ENCODE measurements around the gene GARS1.
"Not testable (repeated sequence)": the region's sequence is repeated elsewhere in the genome, so short reads cannot be mapped to it uniquely, and the experiment has no call there.

Gene GARS1

DNA sequence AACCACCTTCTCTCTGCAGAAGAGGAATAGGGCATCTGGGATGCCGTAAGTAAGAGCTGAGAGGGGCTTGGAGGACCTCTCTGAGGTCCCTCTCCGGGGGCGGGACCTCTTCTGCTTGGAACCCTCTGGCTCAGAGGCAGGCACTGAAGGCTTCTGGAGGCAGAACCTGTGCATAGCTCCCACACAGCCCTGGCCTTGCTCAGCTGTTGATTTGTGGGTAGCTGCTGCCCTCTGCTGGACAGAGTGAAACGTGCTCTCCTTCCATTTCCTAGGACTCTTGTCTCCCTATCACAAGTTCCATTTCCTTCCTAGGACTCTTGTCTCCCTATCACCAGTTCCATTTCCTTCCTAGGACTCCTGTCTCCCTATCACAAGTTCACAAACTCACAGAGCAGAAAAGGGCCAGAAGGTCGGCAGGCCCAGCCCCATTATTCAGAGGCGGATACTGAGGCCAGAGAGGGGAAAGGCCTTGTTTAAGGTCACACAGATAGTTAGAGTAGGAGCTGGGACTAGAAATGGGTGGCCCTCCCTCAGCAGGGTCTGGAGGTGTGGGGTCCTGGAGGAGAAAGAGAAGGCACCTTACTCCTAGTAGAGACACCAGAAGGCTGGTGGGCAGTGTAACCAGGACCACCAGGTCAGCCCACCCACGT lies 30.3 kb upstream of the GARS1 start:
- peak; percentile 66 for DNase-seq (ENCODE audit: low read depth, low spot score)
- H3K9ac ChIP-seq (ENCODE audit: insufficient read length) = no peak overlapping the region
- H3K9me3 ChIP-seq (ENCODE audit: low read depth, low read length) = no peaks in the 10 kb centered on the region
- TF ChIP-seq EZH2 (IDR thresholded peaks at IDR 0.05) = no peak
- peak; percentile 7 for TF ChIP-seq FOXP2 (optimal IDR thresholded peaks at IDR 0.05; ENCODE audit: control extremely low read depth, extremely low read length, insufficient read depth)
- H3K4me3 ChIP-seq = no peak overlapping the region
- H3K36me3 ChIP-seq (ENCODE audit: insufficient read depth, low read length) = no peaks in the 10 kb centered on the region
- H3K27ac ChIP-seq = no peak overlapping the region

DNA sequence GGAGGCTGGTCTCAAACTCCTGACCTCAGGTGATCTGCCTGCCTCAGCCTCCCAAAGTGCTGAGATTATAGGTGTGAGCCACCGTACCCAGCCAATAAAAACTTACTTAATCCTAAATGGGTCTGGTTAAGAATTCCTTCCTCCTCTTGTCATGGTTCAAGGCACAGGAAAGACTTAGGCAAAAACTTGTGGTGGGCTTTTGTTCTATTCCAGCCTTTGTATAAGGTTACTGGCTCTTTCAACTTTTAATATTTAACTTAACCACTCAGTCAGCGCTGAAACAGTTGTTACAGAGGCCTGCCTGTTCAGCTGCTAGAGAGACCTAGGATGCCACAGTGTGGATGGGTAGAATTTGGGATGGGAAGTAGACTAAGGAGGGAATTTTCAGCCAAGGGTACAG lies 28.1 kb upstream of the GARS1 start:
- no peak overlapping the region for H3K4me3 ChIP-seq
- H3K9ac ChIP-seq (ENCODE audit: insufficient read length) = no peak overlapping the region
- no peak overlapping the region for H3K27ac ChIP-seq
- H3K36me3 ChIP-seq (ENCODE audit: insufficient read depth, low read length) = peaks cover 8% of the 10 kb centered on the region; the same call in 1 of the 2 replicates
- H3K9me3 ChIP-seq (ENCODE audit: low read depth, low read length) = no peaks in the 10 kb centered on the region
- no peak for DNase-seq (ENCODE audit: low read depth, low spot score)
- TF ChIP-seq EZH2 (IDR thresholded peaks at IDR 0.05) (no peak), POLR2AphosphoS5 (IDR thresholded peaks at IDR 0.05; ENCODE audit: borderline replicate concordance, low read depth, low read length) (no peak), FOXP2 (optimal IDR thresholded peaks at IDR 0.05; ENCODE audit: control extremely low read depth, extremely low read length, insufficient read depth) (no peak)

DNA sequence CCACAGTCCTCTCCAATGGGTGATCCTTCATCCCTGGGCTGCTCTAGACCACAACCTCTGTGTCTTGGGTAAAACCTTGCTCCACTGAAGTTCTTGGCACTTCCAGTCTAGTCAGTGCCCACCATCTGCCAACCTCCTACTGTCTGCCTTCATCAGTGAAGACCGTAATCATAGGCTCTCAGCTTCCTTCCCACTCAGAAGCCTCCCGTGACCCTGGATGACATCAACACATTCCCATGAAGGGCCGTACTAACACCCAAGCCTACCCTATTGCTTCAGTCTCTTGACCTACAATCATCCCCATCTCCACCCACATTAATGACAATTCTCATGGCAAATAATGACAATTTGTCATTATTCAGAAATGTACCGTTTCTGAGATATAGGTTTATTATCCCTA lies 27.6 kb upstream of the GARS1 start:
- Histone ChIP-seq H3K27ac (no peak overlapping the region), H3K4me3 (no peak overlapping the region), H3K36me3 (ENCODE audit: insufficient read depth, low read length) (peaks cover 8% of the 10 kb centered on the region; the same call in 1 of the 2 replicates), H3K9me3 (ENCODE audit: low read depth, low read length) (no peaks in the 10 kb centered on the region), H3K9ac (ENCODE audit: insufficient read length) (no peak overlapping the region)
- no peak for DNase-seq (ENCODE audit: low read depth, low spot score)
- no peak for TF ChIP-seq FOXP2 (optimal IDR thresholded peaks at IDR 0.05; ENCODE audit: control extremely low read depth, extremely low read length, insufficient read depth)
- TF ChIP-seq EZH2 (IDR thresholded peaks at IDR 0.05) = no peak
- no peak for TF ChIP-seq POLR2AphosphoS5 (IDR thresholded peaks at IDR 0.05; ENCODE audit: borderline replicate concordance, low read depth, low read length)

DNA sequence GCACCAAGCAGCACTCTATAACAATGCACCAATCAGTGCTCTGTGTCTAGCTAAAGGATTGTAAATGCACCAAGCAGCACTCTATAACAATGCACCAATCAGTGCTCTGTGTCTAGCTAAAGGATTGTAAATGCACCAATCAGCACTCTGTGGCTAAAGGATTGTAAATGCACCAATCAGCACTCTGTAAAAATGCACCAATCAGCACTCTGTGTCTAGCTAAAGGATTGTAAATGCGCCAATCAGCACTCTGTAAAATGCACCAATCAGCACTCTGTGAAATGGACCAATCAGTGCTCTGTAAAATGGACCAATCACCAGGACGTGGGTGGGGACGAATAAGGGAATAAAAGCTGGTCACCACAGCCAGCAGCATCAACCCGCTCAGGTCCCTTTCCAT lies 24.4 kb upstream of the GARS1 start:
- not testable (repeated sequence) for H3K9me3 ChIP-seq (ENCODE audit: low read depth, low read length); H3K9ac ChIP-seq (ENCODE audit: insufficient read length); DNase-seq (ENCODE audit: low read depth, low spot score); H3K4me3 ChIP-seq; H3K27ac ChIP-seq
- H3K36me3 ChIP-seq (ENCODE audit: insufficient read depth, low read length) = peaks cover 24% of the 10 kb centered on the region; the same call in 1 of the 2 replicates

DNA sequence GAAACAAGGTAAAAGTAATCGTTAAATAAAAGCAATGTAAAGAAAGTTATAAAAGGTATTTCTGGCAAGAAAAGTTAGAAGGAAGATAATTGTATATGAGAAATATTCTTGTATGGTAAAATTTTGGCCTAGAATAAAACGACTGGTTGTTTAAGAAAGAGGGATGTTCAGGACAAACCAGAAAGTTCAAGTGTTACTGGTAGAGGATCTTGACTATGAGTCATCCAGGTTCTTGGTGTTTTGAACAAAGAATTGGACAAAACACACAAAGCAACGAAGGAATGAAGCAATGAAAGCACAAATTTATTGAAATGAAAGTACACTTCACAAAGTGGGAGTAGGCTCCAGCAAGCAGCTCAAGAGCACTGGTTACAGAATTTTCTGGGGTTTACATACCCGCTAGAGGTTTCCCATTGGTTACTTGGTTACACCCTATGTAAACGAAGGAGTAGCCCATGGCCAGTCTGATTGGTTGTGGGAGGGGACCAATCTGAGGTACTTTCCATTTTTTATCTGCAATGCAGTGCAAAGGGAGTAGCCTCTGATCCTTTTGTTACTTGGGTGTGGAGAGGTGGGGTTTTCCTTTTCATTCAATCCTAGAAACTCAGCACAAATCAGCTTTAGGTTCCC lies 22.4 kb upstream of the GARS1 start:
- no peak overlapping the region for H3K27ac ChIP-seq
- TF ChIP-seq EZH2 (IDR thresholded peaks at IDR 0.05) (no peak), POLR2AphosphoS5 (IDR thresholded peaks at IDR 0.05; ENCODE audit: borderline replicate concordance, low read depth, low read length) (no peak), FOXP2 (optimal IDR thresholded peaks at IDR 0.05; ENCODE audit: control extremely low read depth, extremely low read length, insufficient read depth) (no peak)

DNA sequence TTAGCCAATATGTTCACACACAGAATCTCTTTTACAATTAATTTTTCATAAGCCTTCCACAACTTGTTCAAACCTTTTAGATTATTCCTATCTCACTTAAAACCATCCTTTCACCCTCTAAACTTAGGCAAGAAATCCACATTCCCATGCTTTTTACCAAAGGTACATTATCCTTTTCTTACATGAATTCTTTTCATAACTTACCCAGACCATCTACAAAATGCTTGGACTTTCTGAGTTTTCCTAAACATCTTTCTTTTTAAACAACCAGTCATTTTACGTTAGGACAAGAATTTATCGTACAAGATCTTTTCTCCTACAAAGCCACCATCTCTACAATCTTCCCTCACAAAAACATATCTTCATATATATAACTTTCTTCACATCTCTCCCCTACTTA lies 18.8 kb upstream of the GARS1 start:
- Histone ChIP-seq H3K36me3 (ENCODE audit: insufficient read depth, low read length) (peaks cover 58% of the 10 kb centered on the region; the same call in 1 of the 2 replicates), H3K27ac (no peak overlapping the region), H3K4me3 (no peak overlapping the region), H3K9ac (ENCODE audit: insufficient read length) (no peak overlapping the region), H3K9me3 (ENCODE audit: low read depth, low read length) (peaks cover 10% of the 10 kb centered on the region; the same call in 1 of the 2 replicates)
- TF ChIP-seq POLR2AphosphoS5 (IDR thresholded peaks at IDR 0.05; ENCODE audit: borderline replicate concordance, low read depth, low read length) (no peak), EZH2 (IDR thresholded peaks at IDR 0.05) (no peak), FOXP2 (optimal IDR thresholded peaks at IDR 0.05; ENCODE audit: control extremely low read depth, extremely low read length, insufficient read depth) (no peak)
- DNase-seq (ENCODE audit: low read depth, low spot score) = no peak

More for the DNA sequence above, 22.4 kb upstream of the GARS1 start:
- H3K36me3 ChIP-seq (ENCODE audit: insufficient read depth, low read length) = peaks cover 35% of the 10 kb centered on the region; the same call in 1 of the 2 replicates
- peaks cover 10% of the 10 kb centered on the region; the same call in 1 of the 2 replicates for H3K9me3 ChIP-seq (ENCODE audit: low read depth, low read length)
- H3K4me3 ChIP-seq = no peak overlapping the region
- no peak for DNase-seq (ENCODE audit: low read depth, low spot score)
- no peak overlapping the region for H3K9ac ChIP-seq (ENCODE audit: insufficient read length)

DNA sequence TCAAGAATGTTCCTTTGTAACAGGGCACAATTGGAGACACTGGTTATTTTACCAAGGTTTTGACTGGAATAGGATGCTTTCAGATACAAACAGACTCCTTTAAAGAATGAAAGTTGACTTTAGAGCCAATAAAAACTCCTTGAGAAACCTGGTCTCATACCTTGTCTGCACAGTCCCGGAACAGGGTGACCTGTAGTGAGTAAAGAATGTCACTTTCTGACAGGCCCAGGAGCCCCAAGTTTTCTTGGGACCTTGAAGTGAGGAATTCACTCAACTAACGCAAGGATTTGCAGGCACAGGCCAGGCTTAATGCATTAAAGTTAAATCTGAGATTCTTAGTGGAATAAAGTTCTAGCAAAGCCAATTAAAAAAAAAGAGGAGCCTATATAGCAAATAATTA lies 11.5 kb upstream of the GARS1 start:
- TF ChIP-seq POLR2AphosphoS5 (IDR thresholded peaks at IDR 0.05; ENCODE audit: borderline replicate concordance, low read depth, low read length) (no peak), EZH2 (IDR thresholded peaks at IDR 0.05) (no peak), FOXP2 (optimal IDR thresholded peaks at IDR 0.05; ENCODE audit: control extremely low read depth, extremely low read length, insufficient read depth) (no peak)
- H3K4me3 ChIP-seq = no peak overlapping the region
- peaks cover 66% of the 10 kb centered on the region for H3K36me3 ChIP-seq (ENCODE audit: insufficient read depth, low read length)

DNA sequence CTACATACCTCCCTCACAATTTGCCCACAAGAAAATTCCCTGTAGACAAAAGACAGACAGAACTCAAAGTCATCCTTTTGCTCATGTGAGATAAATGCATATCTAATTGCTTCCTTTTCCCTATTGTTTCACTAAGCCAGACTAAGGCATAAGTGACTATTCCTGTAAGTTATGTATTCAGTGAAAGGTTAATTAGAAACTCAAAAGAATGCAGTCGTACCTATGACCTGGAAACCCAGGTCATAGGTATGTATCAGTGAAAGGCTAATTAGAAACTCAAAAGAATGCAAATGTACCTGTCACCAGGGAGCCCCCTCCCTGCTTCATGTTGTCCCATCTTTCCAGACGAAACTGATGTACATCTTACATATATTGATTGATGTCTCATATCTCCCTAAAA lies 10.3 kb upstream of the GARS1 start:
- H3K9ac ChIP-seq (ENCODE audit: insufficient read length) = no peak overlapping the region
- no peaks in the 10 kb centered on the region for H3K9me3 ChIP-seq (ENCODE audit: low read depth, low read length)
- peaks cover 54% of the 10 kb centered on the region for H3K36me3 ChIP-seq (ENCODE audit: insufficient read depth, low read length)
- H3K4me3 ChIP-seq = no peak overlapping the region
- TF ChIP-seq FOXP2 (optimal IDR thresholded peaks at IDR 0.05; ENCODE audit: control extremely low read depth, extremely low read length, insufficient read depth) (no peak), EZH2 (IDR thresholded peaks at IDR 0.05) (no peak), POLR2AphosphoS5 (IDR thresholded peaks at IDR 0.05; ENCODE audit: borderline replicate concordance, low read depth, low read length) (no peak)
- no peak for DNase-seq (ENCODE audit: low read depth, low spot score)
- no peak overlapping the region for H3K27ac ChIP-seq

More for the DNA sequence above, 11.5 kb upstream of the GARS1 start:
- no peak for DNase-seq (ENCODE audit: low read depth, low spot score)
- no peaks in the 10 kb centered on the region for H3K9me3 ChIP-seq (ENCODE audit: low read depth, low read length)
- H3K9ac ChIP-seq (ENCODE audit: insufficient read length) = no peak overlapping the region
- no peak overlapping the region for H3K27ac ChIP-seq

DNA sequence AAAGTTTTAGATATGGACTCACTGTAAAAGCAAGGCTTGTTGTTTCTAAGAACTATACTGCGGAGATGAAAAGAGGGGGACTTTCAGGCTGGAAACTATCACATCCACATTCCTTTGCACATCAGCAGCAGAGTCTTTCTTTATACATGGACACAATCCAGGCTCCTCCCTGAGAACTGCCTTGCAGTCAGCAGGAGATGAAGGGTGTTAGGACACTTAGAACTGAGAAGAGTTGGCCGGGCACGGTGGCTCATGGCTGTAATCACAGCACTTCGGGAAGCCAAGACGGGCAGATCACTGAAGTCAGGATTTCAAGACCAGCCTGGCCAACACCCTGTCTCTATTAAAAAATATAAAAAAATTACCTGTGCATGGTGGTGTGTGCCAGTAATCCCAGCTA lies 9.7 kb upstream of the GARS1 start:
- H3K27ac ChIP-seq = no peak overlapping the region
- H3K9ac ChIP-seq (ENCODE audit: insufficient read length) = no peak overlapping the region
- H3K4me3 ChIP-seq = no peak overlapping the region
- DNase-seq (ENCODE audit: low read depth, low spot score) = no peak
- TF ChIP-seq POLR2AphosphoS5 (IDR thresholded peaks at IDR 0.05; ENCODE audit: borderline replicate concordance, low read depth, low read length) = no peak
- no peaks in the 10 kb centered on the region for H3K9me3 ChIP-seq (ENCODE audit: low read depth, low read length)
- H3K36me3 ChIP-seq (ENCODE audit: insufficient read depth, low read length) = peaks cover 51% of the 10 kb centered on the region

Measured in SK-N-MC (cell line).